Adrenal gland (tissue), 12 donors: Measurements from ENCODE around the gene ARHGEF4. TPM values are rescaled to one million over a fixed set of nuclear protein-coding genes. Genes with fewer than 3 reads are reported as not detected.

Source experiments
- DNase-seq, 7 donors: peaks; one replicate each; pipeline ENCODE4 v3.0.0-alpha.2; 2019 to 2020
- H3K27ac ChIP-seq, 5 donors: fragments of 200-600 bp; sonication (generic) in 4 of 5; 1 replicate in 3 of 5; 2 replicates in 2 of 5; pipeline versions ENCODE4 v1.5.1 to v1.8.0; 2016 to 2020; ENCODE audit warnings: mild to moderate bottlenecking in 1 of 5
- H3K27me3 ChIP-seq: fragments of 200-600 bp; 2 replicates; pipeline ENCODE4 v1.8.0; 2021
- H3K36me3 ChIP-seq, 2 donors: fragments of 200-600 bp; replicated peaks in 1 of 2; 1 replicate in 1 of 2; 2 replicates in 1 of 2; pipeline versions ENCODE4 v1.5.1 to v1.8.0; 2018 to 2022
- H3K4me1 ChIP-seq, 2 donors: fragments of 200-600 bp; replicated peaks in 1 of 2; 1 replicate in 1 of 2; 2 replicates in 1 of 2; pipeline versions ENCODE4 v1.5.1 to v1.8.0; 2018 to 2021
- H3K4me3 ChIP-seq, 4 donors: fragments of 200-600 bp; sonication (generic) in 3 of 4; one replicate each; pipeline ENCODE4 v1.5.1; 2016 to 2018
- H3K9me3 ChIP-seq, 3 donors: fragments of 200-600 bp; sonication (generic) in 1 of 3; replicated peaks in 1 of 3; 1 replicate in 2 of 3; 2 replicates in 1 of 3; pipeline versions ENCODE4 v1.5.1 to v1.8.0; 2016 to 2021
- POLR2A ChIP-seq, 2 donors: fragments of 450-650 bp; IDR thresholded peaks; one replicate each; pipeline ENCODE4 v1.6.1; 2017; ENCODE audit warnings: antibody characterized with exemption in 2 of 2, mild to moderate bottlenecking in 2 of 2, moderate library complexity in 1 of 2
- WGBS, 4 donors: extraction: QIAGEN DNeasy Blood & Tissue Kit in 2 of 4; methylation state at CpG; one replicate each; pipeline versions ENCODE4 v1.1.5 to v1.1.7; 2013 to 2017; 5-methylcytosine and 5-hydroxymethylcytosine counted together
- intact Hi-C, 2 donors: fragments of 100-400 bp; cut with DNase I; formaldehyde crosslinking; loops; one replicate each; pipeline versions ENCODE4 v1.14.1 to v1.15.0; 2022 to 2023
- polyA plus RNA-seq, 3 donors: library from polyadenylated mRNA; stranded (reverse); fragments of 200-250 nt in 2 of 3; fragments of 350-450 nt in 1 of 3; fragmentation: Illumina TruSeq in 1 of 3; extraction: RNeasy Lipid Tissue Mini Kit (QIAGEN cat#74804) in 1 of 3; gene quantifications; one replicate each; pipeline ENCODE4 v1.2.3, GENCODE V29; 2013 to 2014
- total RNA-seq, 9 donors: library from RNA; depleted of rRNA in 4 of 9; stranded (reverse); fragments of >200 nt in 4 of 9; fragments of 120-200 nt in 1 of 9; fragmentation: NEBNext Ultra II Directional in 1 of 9; extraction: Animal tissue kit (Norgen Biotek cat#: 25700) in 1 of 9; gene quantifications; one replicate each; pipeline versions ENCODE4 v1.1.0 to v1.2.4, GENCODE V29; 2013 to 2023
- TF ChIP-seq, protein P1 (sequence below), 6 experiments: fragments of 450-650 bp in 4 of 6; fragments of 200-600 bp in 2 of 6; sonication (generic) in 1 of 6; IDR thresholded peaks; 1 replicate in 5 of 6; 2 replicates in 1 of 6; pipeline versions ENCODE4 v1.5.1 to v1.8.0; 2016 to 2021; ENCODE audit warnings: antibody characterized with exemption in 6 of 6, mild to moderate bottlenecking in 2 of 6, moderate library complexity in 1 of 6
- donor health status: healthy with polysubstance abuse.
- donor health status: Bipolar disorder and iron deficiency.
- donor health status: DM: yes; HTN: yes; CAD: no.
- donor health status: DM: no; HTN: no; CAD: no.
- donor health status: DM: no; HTN: no; CAD: no.
- donor health status: DM: yes; HTN: yes; CAD: no.

Gene ARHGEF4
- total and polyA plus RNA-seq, 12 donors: 0.97 to 40.4 (median 5.1) TPM

- peaks cover 7% of the 10 kb centered on the region for H3K27me3 ChIP-seq
- no peak overlapping the region for H3K27ac ChIP-seq
- intact Hi-C loops: no loop called here
- no peaks in the 10 kb centered on the region for H3K9me3 ChIP-seq
- H3K4me3 ChIP-seq: no peak overlapping the region
- no peaks in the 10 kb centered on the region for H3K4me1 ChIP-seq
- TF ChIP-seq, protein P1, sequence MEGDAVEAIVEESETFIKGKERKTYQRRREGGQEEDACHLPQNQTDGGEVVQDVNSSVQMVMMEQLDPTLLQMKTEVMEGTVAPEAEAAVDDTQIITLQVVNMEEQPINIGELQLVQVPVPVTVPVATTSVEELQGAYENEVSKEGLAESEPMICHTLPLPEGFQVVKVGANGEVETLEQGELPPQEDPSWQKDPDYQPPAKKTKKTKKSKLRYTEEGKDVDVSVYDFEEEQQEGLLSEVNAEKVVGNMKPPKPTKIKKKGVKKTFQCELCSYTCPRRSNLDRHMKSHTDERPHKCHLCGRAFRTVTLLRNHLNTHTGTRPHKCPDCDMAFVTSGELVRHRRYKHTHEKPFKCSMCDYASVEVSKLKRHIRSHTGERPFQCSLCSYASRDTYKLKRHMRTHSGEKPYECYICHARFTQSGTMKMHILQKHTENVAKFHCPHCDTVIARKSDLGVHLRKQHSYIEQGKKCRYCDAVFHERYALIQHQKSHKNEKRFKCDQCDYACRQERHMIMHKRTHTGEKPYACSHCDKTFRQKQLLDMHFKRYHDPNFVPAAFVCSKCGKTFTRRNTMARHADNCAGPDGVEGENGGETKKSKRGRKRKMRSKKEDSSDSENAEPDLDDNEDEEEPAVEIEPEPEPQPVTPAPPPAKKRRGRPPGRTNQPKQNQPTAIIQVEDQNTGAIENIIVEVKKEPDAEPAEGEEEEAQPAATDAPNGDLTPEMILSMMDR (IDR thresholded peaks at IDR 0.05): no peak
- TF ChIP-seq POLR2A (IDR thresholded peaks at IDR 0.05): no peak
- H3K36me3 ChIP-seq: no peaks in the 10 kb centered on the region
- WGBS, 4 donors: 52 to 78% (median 68%) methylated on average over 6 to 8 of the region's 8 CpGs
- no peak for DNase-seq
These were observed 6.1 kb downstream of the ARHGEF4 start for GRCh38 chr2:130842770-130843169.

- H3K27ac ChIP-seq: no peak overlapping the region
- H3K4me3 ChIP-seq: no peak overlapping the region
- DNase-seq: no peak
- H3K4me1 ChIP-seq: no peaks in the 10 kb centered on the region
- 46 to 82% (median 76%) methylated on average over 4 to 12 of the region's 12 CpGs for WGBS, 4 donors
- H3K27me3 ChIP-seq: no peaks in the 10 kb centered on the region
- H3K36me3 ChIP-seq: no peaks in the 10 kb centered on the region
- TF ChIP-seq POLR2A (IDR thresholded peaks at IDR 0.05): no peak
- TF ChIP-seq, protein P1 (IDR thresholded peaks at IDR 0.05): no peak
- no peaks in the 10 kb centered on the region for H3K9me3 ChIP-seq
- intact Hi-C loops: no loop called here
These were observed 6.7 kb downstream of the ARHGEF4 start for GRCh38 chr2:130843321-130843985.

DNA sequence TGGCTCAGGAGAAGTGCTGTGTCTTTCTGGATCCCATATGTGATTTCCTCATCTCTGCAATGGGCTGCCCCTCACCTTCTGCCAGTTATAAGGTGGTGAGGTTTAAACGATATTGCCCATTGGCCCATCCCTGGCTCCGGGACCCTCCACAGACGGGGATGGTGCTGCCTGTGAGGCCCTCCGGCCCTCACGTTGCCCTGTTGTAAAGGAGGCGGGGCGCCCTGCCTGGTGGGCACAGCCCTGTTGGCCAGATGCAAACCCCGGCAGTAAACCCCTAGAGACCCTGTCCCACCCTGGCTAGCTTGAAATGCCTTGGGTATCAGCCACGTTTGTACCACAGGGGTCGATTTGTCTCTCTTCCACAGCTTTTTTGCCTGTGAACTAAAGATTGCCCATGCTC, 7.4 kb downstream of the ARHGEF4 start:
- TF ChIP-seq, protein P1 (IDR thresholded peaks at IDR 0.05): no peak
- TF ChIP-seq POLR2A (IDR thresholded peaks at IDR 0.05): no peak
- no peaks in the 10 kb centered on the region for H3K4me1 ChIP-seq
- WGBS, 4 donors: 64 to 81% (median 77%) methylated on average over 4 to 10 of the region's 10 CpGs
- DNase-seq: no peak
- H3K4me3 ChIP-seq: no peak overlapping the region
- no peak overlapping the region for H3K27ac ChIP-seq
- H3K27me3 ChIP-seq: no peaks in the 10 kb centered on the region
- no peaks in the 10 kb centered on the region for H3K36me3 ChIP-seq
- H3K9me3 ChIP-seq: no peaks in the 10 kb centered on the region
- intact Hi-C loops: no loop called here

DNA sequence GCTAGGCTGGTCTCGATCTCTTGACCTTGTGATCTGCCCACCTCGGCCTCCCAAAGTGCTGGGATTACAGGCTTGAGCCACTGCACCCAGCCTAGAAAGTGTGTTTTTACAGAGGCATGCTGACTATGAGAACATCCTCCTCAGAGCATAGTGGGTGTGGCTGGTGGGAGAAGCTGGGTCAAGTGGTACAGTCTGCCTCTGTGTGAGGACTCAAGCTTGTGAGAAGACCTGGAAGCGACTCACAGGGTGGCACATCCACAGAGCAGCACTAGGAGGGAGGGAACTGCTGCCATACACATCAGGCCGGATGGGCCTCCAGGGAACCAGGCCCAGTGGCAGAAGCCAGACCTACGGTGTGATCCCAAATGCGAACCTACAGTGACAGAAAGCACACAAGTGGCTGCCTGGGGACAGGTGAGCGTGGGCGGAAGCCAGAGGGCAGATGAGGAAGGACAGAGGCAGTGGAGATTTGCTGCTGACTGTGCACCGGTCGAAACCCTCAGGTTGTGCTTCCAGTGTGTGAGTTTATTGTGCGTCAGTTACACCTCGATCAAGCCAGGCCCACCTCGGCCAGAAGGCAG, 8.9 kb downstream of the ARHGEF4 start:
- WGBS, 4 donors: 80 to 99% (median 93%) methylated on average over 8 to 13 of the region's 13 CpGs
- no peak for DNase-seq

More for the DNA sequence above, 8.9 kb downstream of the ARHGEF4 start:
- H3K27me3 ChIP-seq: no peaks in the 10 kb centered on the region
- H3K27ac ChIP-seq: no peak overlapping the region
- TF ChIP-seq, protein P1 (IDR thresholded peaks at IDR 0.05): no peak
- no peak for TF ChIP-seq POLR2A (IDR thresholded peaks at IDR 0.05)
- no peaks in the 10 kb centered on the region for H3K9me3 ChIP-seq
- intact Hi-C loops: no loop called here
- no peak overlapping the region for H3K4me3 ChIP-seq
- no peaks in the 10 kb centered on the region for H3K36me3 ChIP-seq
- H3K4me1 ChIP-seq: no peaks in the 10 kb centered on the region
